HG03196 (cell line): ENCODE measurements around the gene FREM3.

Source experiments
- ATAC-seq: cut with Tn5 transposase; IDR thresholded peaks from one replicate; pipeline ENCODE4 v1.9.1; 2021; ENCODE audit not compliant: unreplicated experiment

The FREM3 gene

GRCh38 chr4:143668930-143669552 is 31.4 kb downstream of the FREM3 start:
- ATAC-seq: peak; percentile 96

GRCh38 chr4:143667461-143667860 is 33.0 kb downstream of the FREM3 start:
- ATAC-seq: no peak

GRCh38 chr4:143658336-143658735 is 42.1 kb downstream of the FREM3 start:
- no peak for ATAC-seq

GRCh38 chr4:143654571-143654970 is 45.9 kb downstream of the FREM3 start:
- ATAC-seq: no peak

- ATAC-seq: no peak
These were observed 47.4 kb downstream of the FREM3 start for GRCh38 chr4:143653031-143653430.

GRCh38 chr4:143643399-143643798 is 57.1 kb downstream of the FREM3 start:
- ATAC-seq: no peak

GRCh38 chr4:143642611-143643010 is 57.9 kb downstream of the FREM3 start:
- ATAC-seq: no peak

GRCh38 chr4:143641361-143641760 is 59.1 kb downstream of the FREM3 start:
- ATAC-seq: no peak

GRCh38 chr4:143634763-143635162 is 65.7 kb downstream of the FREM3 start:
- no peak for ATAC-seq

- ATAC-seq: no peak
These were observed 66.6 kb downstream of the FREM3 start for GRCh38 chr4:143633833-143634232.

GRCh38 chr4:143626134-143626911 is 74.2 kb downstream of the FREM3 start:
- ATAC-seq: no peak

GRCh38 chr4:143625632-143626031 is 74.8 kb downstream of the FREM3 start:
- no peak for ATAC-seq

GRCh38 chr4:143623896-143624295 is 76.6 kb downstream of the FREM3 start:
- ATAC-seq: no peak

- no peak for ATAC-seq
These were observed 81.7 kb downstream of the FREM3 start for GRCh38 chr4:143618811-143619210.

- ATAC-seq: no peak
These were observed 82.3 kb downstream of the FREM3 start for GRCh38 chr4:143617994-143618679.

GRCh38 chr4:143616771-143617170 is 83.7 kb downstream of the FREM3 start:
- peak; percentile 94 for ATAC-seq

GRCh38 chr4:143609492-143609891 is 91.0 kb downstream of the FREM3 start:
- no peak for ATAC-seq

- no peak for ATAC-seq
These were observed 94.0 kb downstream of the FREM3 start for GRCh38 chr4:143606480-143606879.

- no peak for ATAC-seq
These were observed 100.6 kb downstream of the FREM3 start for GRCh38 chr4:143599827-143600226.

- ATAC-seq: no peak
These were observed 101.7 kb downstream of the FREM3 start for GRCh38 chr4:143598816-143599215.

GRCh38 chr4:143597276-143597675 is 103.2 kb downstream of the FREM3 start:
- no peak for ATAC-seq

GRCh38 chr4:143587703-143588102 is 112.8 kb downstream of the FREM3 start:
- no peak for ATAC-seq
